Stimulated activated CD8-positive, alpha-beta memory T cell treated with anti-CD3 and anti-CD28 coated beads, Interleukin-15, amount 100 ng/mL, for 24 hours (primary cell): ENCODE measurements around the gene IL12RB2.

Experiments
- DNase-seq: peaks from one replicate; pipeline ENCODE4 v3.0.0-alpha.2; 2020; ENCODE audit warnings: low read depth

IL12RB2 gene

GRCh38 chr1:67348586-67349252, 41.0 kb downstream of the IL12RB2 start:
- no peak for DNase-seq

- no peak for DNase-seq
These were observed 43.1 kb downstream of the IL12RB2 start for GRCh38 chr1:67350783-67351182.

- DNase-seq: no peak
These were observed 44.5 kb downstream of the IL12RB2 start for GRCh38 chr1:67352211-67352610.

GRCh38 chr1:67355745-67356424, 48.2 kb downstream of the IL12RB2 start:
- no peak for DNase-seq

- no peak for DNase-seq
These were observed 51.9 kb downstream of the IL12RB2 start for GRCh38 chr1:67359592-67359991.

- DNase-seq: no peak
These were observed 54.0 kb downstream of the IL12RB2 start for GRCh38 chr1:67361641-67362040.

GRCh38 chr1:67367370-67368045, 59.8 kb downstream of the IL12RB2 start:
- no peak for DNase-seq

- no peak for DNase-seq
These were observed 60.4 kb downstream of the IL12RB2 start for GRCh38 chr1:67368046-67368514.

GRCh38 chr1:67371043-67371442, 63.4 kb downstream of the IL12RB2 start:
- DNase-seq: no peak

- DNase-seq: no peak
These were observed 64.0 kb downstream of the IL12RB2 start for GRCh38 chr1:67371681-67372080.

- no peak for DNase-seq
These were observed 64.5 kb downstream of the IL12RB2 start for GRCh38 chr1:67372136-67372535.

GRCh38 chr1:67372898-67373297, 65.2 kb downstream of the IL12RB2 start:
- DNase-seq: no peak

GRCh38 chr1:67376381-67376780, 68.7 kb downstream of the IL12RB2 start:
- no peak for DNase-seq

- no peak for DNase-seq
These were observed 69.6 kb downstream of the IL12RB2 start for GRCh38 chr1:67377253-67377652.

GRCh38 chr1:67381154-67381553, 73.5 kb downstream of the IL12RB2 start:
- DNase-seq: no peak

- no peak for DNase-seq
These were observed 74.6 kb downstream of the IL12RB2 start for GRCh38 chr1:67382292-67382691.

GRCh38 chr1:67383999-67384638, 76.4 kb downstream of the IL12RB2 start:
- DNase-seq: no peak

- no peak for DNase-seq
These were observed 82.6 kb downstream of the IL12RB2 start for GRCh38 chr1:67390041-67390887.

- DNase-seq: no peak
These were observed 85.6 kb downstream of the IL12RB2 start for GRCh38 chr1:67393240-67393639.

GRCh38 chr1:67393737-67394136, 86.1 kb downstream of the IL12RB2 start:
- DNase-seq: no peak

GRCh38 chr1:67394548-67394947, 86.9 kb downstream of the IL12RB2 start:
- DNase-seq: no peak
